ENCODE data around the gene SUCLG2. TPM values are rescaled to one million over a fixed set of nuclear protein-coding genes. Genes with fewer than 3 reads are reported as not detected.

SUCLG2 gene
- total and polyA plus RNA-seq, 9 donors: 24.8 to 75.2 (median 40.1) TPM

DNA sequence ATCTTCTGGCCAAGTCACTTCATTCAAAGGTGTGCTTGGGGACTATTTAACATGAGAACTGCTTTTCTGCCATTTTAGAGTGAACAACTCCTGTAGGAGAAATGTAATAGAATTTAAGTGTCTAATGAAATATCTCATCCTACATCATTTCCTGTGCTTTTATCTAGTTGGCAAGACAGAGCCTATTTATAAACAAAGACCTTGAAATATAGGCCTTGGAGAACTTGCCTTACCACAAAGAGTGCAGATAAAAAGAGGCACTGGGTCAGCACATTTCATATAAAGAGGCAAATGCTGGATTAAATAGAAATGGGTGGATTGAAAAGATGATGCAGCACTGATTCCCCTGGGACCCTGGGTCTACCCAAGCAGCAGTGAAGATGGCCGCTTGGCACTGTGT lies 278.0 kb downstream of the SUCLG2 start:
- H3K9me3 ChIP-seq: no peaks in the 10 kb centered on the region
- 97 to 100% (median 100%) methylated on average over 1 of the region's 1 CpG for WGBS, 3 donors
- H3K27me3 ChIP-seq: no peaks in the 10 kb centered on the region
- no peak overlapping the region for H3K27ac ChIP-seq
- H3K36me3 ChIP-seq: no peaks in the 10 kb centered on the region
- H3K4me3 ChIP-seq: no peak overlapping the region
- intact Hi-C loops (cut with DNase I): no loop called here
- H3K4me1 ChIP-seq (ENCODE audit: insufficient read depth): no peaks in the 10 kb centered on the region
- no peak for DNase-seq
- TF ChIP-seq EP300 (IDR thresholded peaks at IDR 0.05) (no peak), POLR2A (IDR thresholded peaks at IDR 0.05) (no peak)
- TF ChIP-seq, protein P1, sequence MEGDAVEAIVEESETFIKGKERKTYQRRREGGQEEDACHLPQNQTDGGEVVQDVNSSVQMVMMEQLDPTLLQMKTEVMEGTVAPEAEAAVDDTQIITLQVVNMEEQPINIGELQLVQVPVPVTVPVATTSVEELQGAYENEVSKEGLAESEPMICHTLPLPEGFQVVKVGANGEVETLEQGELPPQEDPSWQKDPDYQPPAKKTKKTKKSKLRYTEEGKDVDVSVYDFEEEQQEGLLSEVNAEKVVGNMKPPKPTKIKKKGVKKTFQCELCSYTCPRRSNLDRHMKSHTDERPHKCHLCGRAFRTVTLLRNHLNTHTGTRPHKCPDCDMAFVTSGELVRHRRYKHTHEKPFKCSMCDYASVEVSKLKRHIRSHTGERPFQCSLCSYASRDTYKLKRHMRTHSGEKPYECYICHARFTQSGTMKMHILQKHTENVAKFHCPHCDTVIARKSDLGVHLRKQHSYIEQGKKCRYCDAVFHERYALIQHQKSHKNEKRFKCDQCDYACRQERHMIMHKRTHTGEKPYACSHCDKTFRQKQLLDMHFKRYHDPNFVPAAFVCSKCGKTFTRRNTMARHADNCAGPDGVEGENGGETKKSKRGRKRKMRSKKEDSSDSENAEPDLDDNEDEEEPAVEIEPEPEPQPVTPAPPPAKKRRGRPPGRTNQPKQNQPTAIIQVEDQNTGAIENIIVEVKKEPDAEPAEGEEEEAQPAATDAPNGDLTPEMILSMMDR (IDR thresholded peaks at IDR 0.05): no peak

DNA sequence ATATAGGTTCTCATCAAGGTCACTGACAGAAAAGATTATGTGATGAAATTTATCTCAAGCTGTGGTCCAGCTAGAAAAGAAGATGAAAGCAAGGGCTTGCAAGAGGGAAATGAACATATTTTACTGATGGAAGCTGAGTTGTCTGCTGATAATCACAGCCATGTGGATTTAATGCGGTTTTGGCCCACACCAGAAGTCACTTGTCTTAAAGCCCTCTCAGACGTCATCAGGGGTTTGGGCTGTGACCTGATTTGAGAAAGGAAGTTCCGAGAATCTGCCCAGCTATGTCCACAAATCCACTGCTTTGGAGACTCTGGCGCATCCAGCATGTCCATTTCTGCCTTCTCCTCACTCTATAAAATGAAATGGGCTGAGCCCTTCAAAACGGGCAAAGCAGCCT lies 278.4 kb downstream of the SUCLG2 start:
- TF ChIP-seq, protein P1 (IDR thresholded peaks at IDR 0.05): no peak
- no peak for TF ChIP-seq POLR2A (IDR thresholded peaks at IDR 0.05)
- no peak for TF ChIP-seq EP300 (IDR thresholded peaks at IDR 0.05)
- H3K4me1 ChIP-seq (ENCODE audit: insufficient read depth): no peaks in the 10 kb centered on the region
- no peaks in the 10 kb centered on the region for H3K36me3 ChIP-seq
- intact Hi-C loops (cut with DNase I): no loop called here
- no peak overlapping the region for H3K4me3 ChIP-seq
- no peaks in the 10 kb centered on the region for H3K9me3 ChIP-seq
- no peak overlapping the region for H3K27ac ChIP-seq
- 92 to 95% (median 94%) methylated on average over 5 of the region's 5 CpGs for WGBS, 3 donors
- no peaks in the 10 kb centered on the region for H3K27me3 ChIP-seq
- DNase-seq: no peak

DNA sequence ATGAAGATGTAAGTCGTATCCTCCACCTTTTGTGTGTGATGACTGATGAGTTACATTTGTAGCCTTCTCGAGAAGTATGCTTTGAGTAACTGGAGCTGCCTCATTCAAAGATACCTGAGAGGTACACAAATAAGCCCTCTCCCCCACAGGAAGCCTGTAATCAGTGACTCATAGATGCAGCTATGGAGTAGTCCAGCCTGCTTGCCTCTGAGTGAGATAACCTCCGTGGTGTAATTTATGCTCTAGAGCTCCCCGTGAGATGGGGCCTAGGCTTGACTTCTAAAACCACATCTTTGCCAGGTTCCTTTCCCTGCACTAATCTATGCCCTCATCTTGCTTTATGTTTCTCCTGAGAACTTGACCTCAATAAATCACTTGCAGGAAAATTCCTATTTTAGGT lies 291.7 kb downstream of the SUCLG2 start:
- H3K27me3 ChIP-seq: no peaks in the 10 kb centered on the region
- intact Hi-C loops (cut with DNase I): no loop called here
- H3K4me1 ChIP-seq (ENCODE audit: insufficient read depth): no peaks in the 10 kb centered on the region
- DNase-seq: no peak
- no peaks in the 10 kb centered on the region for H3K36me3 ChIP-seq
- TF ChIP-seq POLR2A (IDR thresholded peaks at IDR 0.05) (no peak), EP300 (IDR thresholded peaks at IDR 0.05) (no peak)
- TF ChIP-seq, protein P1 (IDR thresholded peaks at IDR 0.05): no peak
- no peak overlapping the region for H3K27ac ChIP-seq
- no peaks in the 10 kb centered on the region for H3K9me3 ChIP-seq
- 19 to 29% (median 22%) methylated on average over 4 of the region's 4 CpGs for WGBS, 3 donors
- no peak overlapping the region for H3K4me3 ChIP-seq

DNA sequence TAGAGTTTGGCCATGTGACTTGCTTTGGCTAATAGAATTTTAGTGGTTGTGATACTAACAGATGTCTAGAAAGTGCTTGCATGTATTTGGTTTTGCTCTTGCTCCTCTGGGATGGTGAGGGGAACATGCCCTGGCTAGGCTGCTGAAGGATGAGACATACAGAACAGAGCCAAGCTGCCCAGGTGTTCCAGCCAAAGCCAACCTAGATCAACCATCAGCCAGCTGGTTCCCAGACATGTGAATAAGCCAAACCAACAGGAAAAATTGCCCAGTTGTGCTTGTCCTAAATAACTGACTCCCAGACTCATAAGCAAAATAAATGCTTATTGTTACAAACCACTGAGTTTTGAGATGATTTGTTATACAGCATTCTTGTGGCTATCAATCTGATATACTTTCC lies 292.6 kb downstream of the SUCLG2 start:
- Histone ChIP-seq H3K9me3 (no peaks in the 10 kb centered on the region), H3K4me3 (no peak overlapping the region), H3K27me3 (no peaks in the 10 kb centered on the region), H3K27ac (no peak overlapping the region), H3K4me1 (ENCODE audit: insufficient read depth) (no peaks in the 10 kb centered on the region), H3K36me3 (no peaks in the 10 kb centered on the region)
- DNase-seq: no peak
- TF ChIP-seq EP300 (IDR thresholded peaks at IDR 0.05) (no peak), POLR2A (IDR thresholded peaks at IDR 0.05) (no peak)
- TF ChIP-seq, protein P1 (IDR thresholded peaks at IDR 0.05): no peak
- intact Hi-C loops (cut with DNase I): no loop called here

DNA sequence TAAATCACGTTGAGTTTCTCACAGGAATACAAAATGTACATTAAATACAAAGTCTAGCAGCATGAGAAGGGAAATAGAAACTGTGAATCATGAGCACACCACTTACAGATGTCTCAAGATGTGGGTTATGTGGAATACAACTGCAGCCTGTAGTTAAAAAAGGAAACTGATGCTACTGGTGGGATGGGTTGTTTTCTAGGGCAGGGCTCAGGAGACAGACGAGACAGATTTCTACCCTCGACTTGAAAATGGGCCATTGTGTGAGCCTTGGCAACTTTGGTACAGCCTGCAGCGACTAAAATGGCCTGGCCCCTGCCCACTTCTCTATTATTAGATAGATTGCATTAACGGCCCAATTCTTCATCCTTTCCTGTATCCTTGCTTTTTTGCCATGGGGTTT lies 293.1 kb downstream of the SUCLG2 start:
- H3K27me3 ChIP-seq: no peaks in the 10 kb centered on the region
- TF ChIP-seq, protein P1 (IDR thresholded peaks at IDR 0.05): no peak
- TF ChIP-seq EP300 (IDR thresholded peaks at IDR 0.05) (no peak), POLR2A (IDR thresholded peaks at IDR 0.05) (no peak)
- no peak for DNase-seq
- H3K36me3 ChIP-seq: no peaks in the 10 kb centered on the region
- H3K4me1 ChIP-seq (ENCODE audit: insufficient read depth): no peaks in the 10 kb centered on the region
- H3K27ac ChIP-seq: no peak overlapping the region
- 79 to 87% (median 86%) methylated on average over 5 of the region's 5 CpGs for WGBS, 3 donors
- intact Hi-C loops (cut with DNase I): no loop called here
- no peaks in the 10 kb centered on the region for H3K9me3 ChIP-seq
- no peak overlapping the region for H3K4me3 ChIP-seq
